Right atrium auricular region (tissue), 2 donors: Measurements from ENCODE around the gene KRTAP2-4. TPM values are rescaled to one million over a fixed set of nuclear protein-coding genes. Genes with fewer than 3 reads are reported as not detected.
"Not testable (repeated sequence)": the region's sequence is repeated elsewhere in the genome, so short reads cannot be mapped to it uniquely, and the experiment has no call there.

Experiments
- DNase-seq: peaks from one replicate; pipeline ENCODE4 v3.0.0-alpha.2; 2019; ENCODE audit warnings: low spot score
- H3K27ac ChIP-seq, 2 donors: fragments of 200-600 bp; sonication (generic); 1 replicate in 1 of 2; 2 replicates in 1 of 2; pipeline ENCODE4 v1.5.1; 2016 to 2019
- H3K27me3 ChIP-seq, 2 donors: fragments of 200-600 bp; sonication (generic); one replicate each; pipeline versions ENCODE4 v1.5.1 to v1.6.0; 2017 to 2019
- H3K36me3 ChIP-seq: fragments of 200-600 bp; sonication (generic); one replicate; pipeline ENCODE4 v1.5.1; 2016
- H3K4me1 ChIP-seq, 2 donors: fragments of 200-600 bp; sonication (generic); one replicate each; pipeline versions ENCODE4 v1.5.1 to v1.6.0; 2017 to 2019
- H3K4me3 ChIP-seq, 2 donors: fragments of 200-600 bp; sonication (generic); 1 replicate in 1 of 2; 2 replicates in 1 of 2; pipeline ENCODE4 v1.5.1; 2017 to 2019; ENCODE audit warnings: mild to moderate bottlenecking in 1 of 2, moderate library complexity in 1 of 2
- H3K9me3 ChIP-seq, 2 donors: fragments of 200-600 bp; sonication (generic); one replicate each; pipeline ENCODE4 v1.5.1; 2019
- CTCF ChIP-seq, 2 donors: fragments of 200-600 bp; sonication (generic); IDR thresholded peaks; one replicate each; pipeline ENCODE4 v1.5.1; 2019; ENCODE audit warnings: antibody characterized with exemption in 2 of 2
- total RNA-seq, 2 donors: library from RNA; depleted of rRNA; stranded (reverse); fragments of >200 nt; gene quantifications; one replicate each; pipeline ENCODE4 v1.1.0, GENCODE V29; 2016

KRTAP2-4 gene
- total RNA-seq, 2 donors from 2014 or later, result not detected

GRCh38 chr17:41067281-41067680 lies 1.6 kb upstream of the KRTAP2-4 start:
- H3K9me3 ChIP-seq, result no peaks in the 10 kb centered on the region
- H3K27me3 ChIP-seq, result no peaks in the 10 kb centered on the region
- no peak overlapping the region for H3K4me3 ChIP-seq
- no peak overlapping the region for H3K27ac ChIP-seq
- no peaks in the 10 kb centered on the region for H3K36me3 ChIP-seq
- no peak for DNase-seq
- H3K4me1 ChIP-seq, result no peaks in the 10 kb centered on the region
- no peak for TF ChIP-seq CTCF (IDR thresholded peaks at IDR 0.05)

GRCh38 chr17:41065016-41065689 lies 526 bp downstream of the KRTAP2-4 start:
- not testable (repeated sequence) for H3K27ac ChIP-seq, H3K36me3 ChIP-seq, H3K9me3 ChIP-seq, H3K27me3 ChIP-seq, DNase-seq, H3K4me1 ChIP-seq, H3K4me3 ChIP-seq

- no peak for DNase-seq
- Histone ChIP-seq H3K27me3 (no peaks in the 10 kb centered on the region), H3K27ac (no peak overlapping the region)
Observed at GRCh38 chr17:41064301-41064700, 1.4 kb downstream of the KRTAP2-4 start.

GRCh38 chr17:41063449-41063848 lies 2.2 kb downstream of the KRTAP2-4 start:
- no peak for DNase-seq
- Histone ChIP-seq H3K9me3 (no peaks in the 10 kb centered on the region), H3K36me3 (no peaks in the 10 kb centered on the region), H3K4me1 (no peaks in the 10 kb centered on the region), H3K4me3 (no peak overlapping the region), H3K27me3 (no peaks in the 10 kb centered on the region), H3K27ac (no peak overlapping the region)
- TF ChIP-seq CTCF (IDR thresholded peaks at IDR 0.05), result no peak

More at GRCh38 chr17:41064301-41064700, 1.4 kb downstream of the KRTAP2-4 start:
- TF ChIP-seq CTCF (IDR thresholded peaks at IDR 0.05), result no peak
- Histone ChIP-seq H3K36me3 (no peaks in the 10 kb centered on the region), H3K9me3 (no peaks in the 10 kb centered on the region), H3K4me1 (no peaks in the 10 kb centered on the region), H3K4me3 (no peak overlapping the region)

GRCh38 chr17:41061964-41062363 lies 3.7 kb downstream of the KRTAP2-4 start:
- no peak overlapping the region for H3K27ac ChIP-seq
- H3K4me3 ChIP-seq, result no peak overlapping the region
- H3K27me3 ChIP-seq, result no peaks in the 10 kb centered on the region
- TF ChIP-seq CTCF (IDR thresholded peaks at IDR 0.05), result no peak
- no peaks in the 10 kb centered on the region for H3K36me3 ChIP-seq
- DNase-seq, result no peak
- peaks cover 0 to 8% of the 10 kb centered on the region in 2 donors for H3K9me3 ChIP-seq
- H3K4me1 ChIP-seq, result no peaks in the 10 kb centered on the region

- Histone ChIP-seq H3K9me3 (peaks cover 0 to 8% of the 10 kb centered on the region in 2 donors), H3K4me3 (no peak within 1 kb of the TSS), H3K4me1 (no peaks in the 10 kb centered on the region), H3K27me3 (no peaks in the 10 kb centered on the region), H3K27ac (no peak within 1 kb of the TSS), H3K36me3 (no peaks in the 10 kb centered on the region)
- TF ChIP-seq CTCF (IDR thresholded peaks at IDR 0.05), result no peak
- DNase-seq, result no peak
Observed at GRCh38 chr17:41060052-41060604, 5.6 kb downstream of the KRTAP2-4 start, which contains the start of gene KRTAP2-3. Gene KRTAP2-3 (minus strand): TSS chr17:41060114. CDS start chr17:41060050, 64 bp downstream.

GRCh38 chr17:41059276-41060051 lies 6.2 kb downstream of the KRTAP2-4 start:
- H3K27ac ChIP-seq, H3K27me3 ChIP-seq, H3K4me1 ChIP-seq, DNase-seq, H3K36me3 ChIP-seq, H3K9me3 ChIP-seq, H3K4me3 ChIP-seq: not testable (repeated sequence)
